Kidney epithelial cell (primary cell): ENCODE data around the gene TMCO1. TPM values are rescaled to one million over a fixed set of nuclear protein-coding genes. Genes with fewer than 3 reads are reported as not detected.
"Not testable (repeated sequence)": the region's sequence is repeated elsewhere in the genome, so short reads cannot be mapped to it uniquely, and the experiment has no call there.

Source experiments
- DNase-seq: peaks from one replicate; pipeline ENCODE4 v3.0.0-alpha.2; 2010; ENCODE audit warnings: low read depth
- H3K27me3 ChIP-seq: 2 replicates; pipeline ENCODE4 v1.6.0; 2011; ENCODE audit warnings: low read length; ENCODE audit not compliant: control insufficient read depth, insufficient read depth
- H3K36me3 ChIP-seq: 2 replicates; pipeline ENCODE4 v1.5.1; 2011; ENCODE audit warnings: low read length; ENCODE audit not compliant: control insufficient read depth, insufficient read depth
- H3K4me3 ChIP-seq: 2 replicates; pipeline ENCODE4 v1.5.1; 2011; ENCODE audit warnings: low read depth, mild to moderate bottlenecking, control low read depth, low read length
- CTCF ChIP-seq: IDR thresholded peaks from 2 replicates; pipeline ENCODE4 v1.5.1; 2011; ENCODE audit warnings: mild to moderate bottlenecking, moderate library complexity, low read length, control low read depth, inconsistent platforms; ENCODE audit not compliant: insufficient read depth, poor library complexity, severe bottlenecking
- total RNA-seq: library from RNA; depleted of rRNA; stranded (reverse); fragments of >200 nt; gene quantifications from 2 replicates; pipeline ENCODE4 v1.2.3, GENCODE V29; 2015

Gene TMCO1
- 60.7 and 87.2 TPM in 2 replicates for total RNA-seq

- Histone ChIP-seq H3K27me3 (no peaks in the 10 kb centered on the region), H3K4me3 (peak within 1 kb of the TSS; percentile 80), H3K36me3 (no peaks in the 10 kb centered on the region)
- peak; percentile 95 for DNase-seq
- TF ChIP-seq CTCF: peak; percentile 41
These were observed at the start of gene TMCO1 for GRCh38 chr1:165768513-165769394. TMCO1 (minus strand) TSS chr1:165768868; CDS start chr1:165768751, 117 bp downstream.

- no peaks in the 10 kb centered on the region for H3K27me3 ChIP-seq
- H3K36me3 ChIP-seq: no peaks in the 10 kb centered on the region
- H3K4me3 ChIP-seq: no peak overlapping the region
- no peak for DNase-seq
- no peak for TF ChIP-seq CTCF
These were observed 48.3 kb upstream of the TMCO1 start for GRCh38 chr1:165816826-165817497.

- no peak for DNase-seq
- no peak for TF ChIP-seq CTCF
- Histone ChIP-seq H3K36me3 (no peaks in the 10 kb centered on the region), H3K27me3 (no peaks in the 10 kb centered on the region), H3K4me3 (no peak overlapping the region)
These were observed 47.5 kb upstream of the TMCO1 start for GRCh38 chr1:165816157-165816556.

GRCh38 chr1:165815725-165816124, 47.1 kb upstream of the TMCO1 start:
- no peak for DNase-seq
- no peak overlapping the region for H3K4me3 ChIP-seq
- H3K36me3 ChIP-seq: no peaks in the 10 kb centered on the region
- no peak for TF ChIP-seq CTCF
- no peaks in the 10 kb centered on the region for H3K27me3 ChIP-seq

GRCh38 chr1:165807613-165808012, 38.9 kb upstream of the TMCO1 start:
- DNase-seq: no peak
- H3K4me3 ChIP-seq: no peak overlapping the region
- no peaks in the 10 kb centered on the region for H3K36me3 ChIP-seq
- no peaks in the 10 kb centered on the region for H3K27me3 ChIP-seq
- no peak for TF ChIP-seq CTCF

- not testable (repeated sequence) for H3K27me3 ChIP-seq, H3K4me3 ChIP-seq, DNase-seq, H3K36me3 ChIP-seq
These were observed 35.8 kb upstream of the TMCO1 start for GRCh38 chr1:165804513-165804912.
